AG04449 (cell line): ENCODE results near the gene ATF6B.

Experiments used
- CTCF ChIA-PET: fragments of 350-600 bp; formaldehyde crosslinking; extraction: SDS; loops from one replicate; lab custom pipeline; 2021; ENCODE audit warnings: antibody characterized with exemption; lab: Yijun Ruan, JAX
- POLR2A ChIA-PET: fragments of 400-600, 350-600 bp; formaldehyde crosslinking; extraction: SDS; loops from one replicate; lab custom pipeline; 2020; ENCODE audit warnings: antibody characterized with exemption, inconsistent platforms; lab: Yijun Ruan, JAX
- DNase-seq: peaks from one replicate; pipeline ENCODE4 v3.0.0-alpha.2; 2010; ENCODE audit warnings: low read depth, low spot score
- H3K4me3 ChIP-seq: 2 replicates; pipeline ENCODE4 v1.5.1; 2011; ENCODE audit warnings: low read depth, mild to moderate bottlenecking, control low read depth, low read length
- TF ChIP-seq, protein P1 (sequence below): IDR thresholded peaks from one replicate; pipeline ENCODE4 v1.5.1; 2011; ENCODE audit warnings: mild to moderate bottlenecking, moderate library complexity, low read length, control low read depth, inconsistent platforms; ENCODE audit not compliant: insufficient read depth; ENCODE audit errors: missing control alignments

Gene ATF6B

DNA sequence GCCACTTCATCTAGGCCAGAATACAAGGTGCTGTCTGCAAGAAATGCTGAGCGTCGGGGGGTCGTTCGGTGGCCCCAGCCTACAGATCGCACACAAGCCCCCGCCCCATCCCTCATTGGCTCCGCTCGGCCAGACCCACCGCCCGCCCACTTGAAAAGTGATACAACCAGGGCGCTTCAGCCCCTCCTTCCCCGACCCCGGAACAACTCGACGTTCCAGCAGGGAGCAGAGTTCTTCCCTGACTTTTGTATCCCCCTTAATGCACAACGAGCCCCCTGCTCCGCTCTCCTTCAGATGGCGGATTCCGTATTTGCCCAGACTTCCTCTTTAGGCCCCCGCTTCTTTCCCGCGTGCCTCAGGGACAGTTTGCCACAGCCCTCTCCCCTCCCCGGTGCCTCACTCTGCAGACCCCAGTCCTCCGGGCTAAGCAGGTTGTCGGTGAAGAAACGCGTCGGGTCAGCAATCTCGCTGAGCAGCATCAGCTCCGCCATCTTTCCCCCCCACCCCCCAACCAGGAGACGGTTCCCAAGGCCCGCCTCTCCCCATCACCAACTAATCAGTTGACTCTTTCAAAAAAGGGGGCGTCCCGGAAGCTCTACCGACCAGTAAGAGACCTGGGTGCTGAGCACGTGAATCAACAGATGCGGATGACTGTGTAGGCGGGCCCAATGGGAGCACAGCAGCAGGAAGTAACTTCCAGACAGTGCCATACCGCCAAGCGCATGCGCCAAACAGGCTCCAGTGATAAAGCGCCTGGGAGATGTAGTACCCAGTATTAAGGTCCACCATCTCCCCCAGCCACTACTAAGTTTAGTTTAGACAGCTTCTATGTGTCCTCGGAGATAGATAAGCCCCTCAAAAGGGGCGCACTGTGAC lies at the start of gene ATF6B:
TSS of gene ATF6B (minus strand) at position 530 of the 876 bp plus-strand sequence. CDS start at position 491, 39 bp downstream.
- H3K4me3 ChIP-seq = peak within 1 kb of the TSS; percentile 97
- TF ChIP-seq, protein P1, sequence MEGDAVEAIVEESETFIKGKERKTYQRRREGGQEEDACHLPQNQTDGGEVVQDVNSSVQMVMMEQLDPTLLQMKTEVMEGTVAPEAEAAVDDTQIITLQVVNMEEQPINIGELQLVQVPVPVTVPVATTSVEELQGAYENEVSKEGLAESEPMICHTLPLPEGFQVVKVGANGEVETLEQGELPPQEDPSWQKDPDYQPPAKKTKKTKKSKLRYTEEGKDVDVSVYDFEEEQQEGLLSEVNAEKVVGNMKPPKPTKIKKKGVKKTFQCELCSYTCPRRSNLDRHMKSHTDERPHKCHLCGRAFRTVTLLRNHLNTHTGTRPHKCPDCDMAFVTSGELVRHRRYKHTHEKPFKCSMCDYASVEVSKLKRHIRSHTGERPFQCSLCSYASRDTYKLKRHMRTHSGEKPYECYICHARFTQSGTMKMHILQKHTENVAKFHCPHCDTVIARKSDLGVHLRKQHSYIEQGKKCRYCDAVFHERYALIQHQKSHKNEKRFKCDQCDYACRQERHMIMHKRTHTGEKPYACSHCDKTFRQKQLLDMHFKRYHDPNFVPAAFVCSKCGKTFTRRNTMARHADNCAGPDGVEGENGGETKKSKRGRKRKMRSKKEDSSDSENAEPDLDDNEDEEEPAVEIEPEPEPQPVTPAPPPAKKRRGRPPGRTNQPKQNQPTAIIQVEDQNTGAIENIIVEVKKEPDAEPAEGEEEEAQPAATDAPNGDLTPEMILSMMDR = no peak
- DNase-seq = peak; percentile 99
- ChIA-PET CTCF (interaction anchor here (1.0 to 7.5 kb wide), 7 partner anchors 10 to 67 kb away, joined by 3 to 111 read pairs (median 4); partner anchors contain the start of gene PRRT1), POLR2A (interaction anchor here (0.6 to 3.1 kb wide), 7 partner anchors 13 to 1161 kb away, joined by 3 to 12 read pairs (median 4); partner anchors contain the start of genes DXO, PFDN6, PRRT1 and WDR46)

DNA sequence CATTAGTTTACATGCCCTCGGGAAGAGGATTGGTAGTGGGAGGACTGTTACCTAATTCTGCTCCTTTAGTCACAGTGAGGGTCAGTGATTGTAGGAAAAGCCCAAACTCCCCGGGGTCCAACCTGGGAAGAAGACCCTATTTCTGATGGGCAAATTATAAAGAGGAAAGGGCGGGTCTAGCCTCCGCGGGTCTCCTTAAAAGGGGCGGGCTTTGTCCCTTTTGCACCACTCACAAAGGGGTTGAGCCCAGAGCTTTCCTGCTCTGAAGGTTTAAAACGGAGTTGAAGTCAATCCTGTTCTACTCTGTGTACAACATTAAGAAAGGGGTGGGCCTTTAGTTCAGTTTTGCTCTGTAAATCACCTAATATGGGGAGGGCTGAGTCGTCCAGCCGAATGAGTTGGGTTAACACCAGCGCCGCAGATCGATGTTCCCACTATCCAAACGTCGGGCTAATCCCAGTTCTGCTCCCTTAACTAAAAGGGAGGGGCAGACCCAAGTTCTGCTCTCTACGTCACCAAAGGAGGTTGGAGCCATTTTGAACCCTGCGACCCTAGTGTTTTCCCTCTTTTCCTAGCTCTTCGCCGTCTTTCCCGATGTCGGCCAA lies 49.2 kb upstream of the ATF6B start:
- ChIA-PET POLR2A (interaction anchor here (0.9 to 2.4 kb wide), 5 partner anchors 18 to 795 kb away, joined by 4 to 8 read pairs (median 7); partner anchors contain the start of genes ATF6B and FKBPL), CTCF (interaction anchor here (1.4 to 2.1 kb wide), 3 partner anchors 12 to 60 kb away, joined by 4 to 6 read pairs (median 5); partner anchors contain the start of genes GPSM3 and PBX2)
- TF ChIP-seq, protein P1 = no peak
- DNase-seq = no peak
- H3K4me3 ChIP-seq = peak overlapping the region; percentile 97

DNA sequence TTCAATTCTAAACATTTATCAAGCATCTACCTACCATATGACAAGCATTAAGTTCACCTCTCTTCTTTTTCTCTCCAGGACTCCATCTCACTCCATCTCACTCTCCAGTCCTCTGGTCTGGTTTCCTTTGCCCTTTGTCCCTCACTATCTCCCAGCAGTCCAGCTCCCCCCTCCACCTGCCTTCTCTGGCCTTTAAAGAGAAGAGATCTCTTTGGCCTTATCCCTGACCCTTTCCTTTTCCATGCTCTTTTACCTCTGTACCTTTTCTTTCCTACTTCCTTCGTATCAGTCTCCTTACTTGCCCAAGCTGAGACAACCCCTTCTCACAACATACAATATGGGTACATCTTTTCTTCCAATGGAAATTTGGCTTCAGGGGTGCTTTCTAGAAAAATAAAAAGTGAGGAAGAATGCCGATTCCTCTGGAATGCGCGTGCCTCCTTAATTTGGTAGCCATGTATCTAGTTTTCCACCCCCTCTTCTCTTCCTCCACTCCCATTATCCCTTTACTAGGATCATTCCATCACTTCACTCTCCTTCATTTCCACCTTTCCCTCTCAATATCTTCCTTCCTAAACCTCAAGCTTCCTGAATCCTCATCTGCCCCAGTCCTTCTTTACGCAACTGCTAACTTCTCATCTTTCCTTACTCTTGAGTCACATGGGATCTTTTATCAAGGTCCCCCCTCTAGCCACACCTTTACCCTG lies 48.6 kb upstream of the ATF6B start:
- peak overlapping the region; percentile 97 for H3K4me3 ChIP-seq
- DNase-seq = no peak
- TF ChIP-seq, protein P1 = no peak
- ChIA-PET POLR2A (interaction anchor here (0.6 to 2.4 kb wide), 6 partner anchors 19 to 795 kb away, joined by 3 to 8 read pairs (median 6); partner anchors contain the start of genes ATF6B and FKBPL), CTCF (interaction anchor here (1.0 to 2.1 kb wide), 4 partner anchors 13 to 59 kb away, joined by 4 to 7 read pairs (median 6); partner anchors contain the start of genes GPSM3 and PBX2)

DNA sequence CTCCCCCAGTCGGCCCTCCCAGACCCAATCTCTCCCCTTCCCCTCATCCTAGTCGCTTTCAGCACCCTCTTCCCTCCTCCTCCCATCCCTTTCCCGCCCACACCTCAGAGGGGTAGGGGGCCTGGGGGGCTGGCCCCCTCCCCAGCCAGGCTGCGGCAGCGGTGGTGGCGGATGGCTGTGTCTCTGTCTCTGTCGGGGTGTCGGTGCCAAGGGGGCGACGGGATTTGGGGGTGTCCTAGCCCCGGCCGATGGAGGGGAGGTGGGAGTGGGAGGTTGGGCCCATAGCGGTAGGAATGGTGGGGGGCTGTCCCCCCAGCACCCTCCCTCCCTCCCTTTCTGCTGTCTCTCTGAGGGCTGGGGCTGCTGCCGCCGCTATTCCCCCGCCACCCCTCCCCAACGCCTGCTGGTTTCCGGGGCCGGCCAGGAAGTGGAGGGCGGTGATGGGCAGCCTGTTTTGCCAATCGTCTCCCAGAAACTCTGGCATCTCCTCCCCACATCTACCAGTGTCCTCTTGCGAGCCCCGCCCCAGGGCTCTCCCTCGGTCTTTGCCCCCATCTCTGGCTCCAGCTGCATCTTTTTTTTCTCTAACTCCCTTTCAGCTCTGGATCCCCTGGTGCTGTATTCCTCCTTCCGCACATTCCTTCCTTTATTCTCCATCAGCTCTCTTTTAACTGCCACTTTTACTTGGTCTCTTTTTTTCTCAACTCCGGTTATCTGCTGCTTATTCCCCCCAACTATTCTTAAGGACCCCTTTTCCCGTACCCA lies 47.8 kb upstream of the ATF6B start, which contains the start of gene AGPAT1:
TSS of gene AGPAT1 (minus strand) at position 374 of the 765 bp plus-strand sequence. CDS start 4,588 bp downstream, outside the sequence.
- TF ChIP-seq, protein P1 = no peak
- ChIA-PET CTCF (interaction anchor here (1.0 to 2.1 kb wide), 3 partner anchors 14 to 57 kb away, joined by 5 to 7 read pairs (median 6); partner anchors contain the start of genes GPSM3 and PBX2), POLR2A (interaction anchor here (0.6 to 2.4 kb wide), 4 partner anchors 19 to 796 kb away, joined by 3 to 8 read pairs (median 6); partner anchors contain the start of gene FKBPL)
- DNase-seq = peak; percentile 82
- peak within 1 kb of the TSS; percentile 97 for H3K4me3 ChIP-seq

DNA sequence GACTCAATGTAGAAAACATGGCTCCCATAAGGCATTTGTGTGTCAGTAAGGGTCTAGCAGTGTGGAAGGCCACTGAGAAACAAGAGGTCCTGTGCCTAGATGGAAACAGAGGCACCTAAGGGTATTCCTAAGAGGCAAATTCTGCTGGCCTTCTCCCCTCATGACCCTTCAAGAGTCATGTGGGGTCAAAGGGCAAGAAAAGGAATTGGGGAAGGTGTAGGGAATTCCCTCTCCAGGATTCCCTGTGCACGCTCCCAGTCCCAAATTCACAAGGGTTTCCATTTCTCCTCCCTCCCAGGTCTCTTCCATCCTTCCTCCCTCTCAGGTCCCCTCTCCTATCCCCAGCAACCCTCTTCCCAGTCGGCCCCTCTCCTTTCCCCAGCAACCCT lies 47.3 kb upstream of the ATF6B start:
- H3K4me3 ChIP-seq = peak overlapping the region; percentile 97
- CTCF ChIA-PET = no interaction called here
- DNase-seq = no peak
- POLR2A ChIA-PET = no interaction called here
- TF ChIP-seq, protein P1 = no peak
